AG04449 (cell line): Measurements from ENCODE around the gene ASGR2.
"Not testable (repeated sequence)": the region's sequence is repeated elsewhere in the genome, so short reads cannot be mapped to it uniquely, and the experiment has no call there.

Source experiments
- CTCF ChIA-PET: fragments of 350-600 bp; formaldehyde crosslinking; extraction: SDS; loops from one replicate; lab custom pipeline; 2021; ENCODE audit warnings: antibody characterized with exemption; lab: Yijun Ruan, JAX
- POLR2A ChIA-PET: fragments of 400-600, 350-600 bp; formaldehyde crosslinking; extraction: SDS; loops from one replicate; lab custom pipeline; 2020; ENCODE audit warnings: antibody characterized with exemption, inconsistent platforms; lab: Yijun Ruan, JAX
- DNase-seq: peaks from one replicate; pipeline ENCODE4 v3.0.0-alpha.2; 2010; ENCODE audit warnings: low read depth, low spot score
- H3K4me3 ChIP-seq: 2 replicates; pipeline ENCODE4 v1.5.1; 2011; ENCODE audit warnings: low read depth, mild to moderate bottlenecking, control low read depth, low read length
- CTCF ChIP-seq: IDR thresholded peaks from one replicate; pipeline ENCODE4 v1.5.1; 2011; ENCODE audit warnings: mild to moderate bottlenecking, moderate library complexity, low read length, control low read depth, inconsistent platforms; ENCODE audit not compliant: insufficient read depth; ENCODE audit errors: missing control alignments

The ASGR2 gene

GRCh38 chr17:7095625-7096024 lies 19.0 kb downstream of the ASGR2 start:
- no peak for DNase-seq
- no peak overlapping the region for H3K4me3 ChIP-seq
- CTCF ChIA-PET, result interaction anchor here (1.0 kb wide), 1 partner anchor 81 kb away, joined by 3 read pairs; no protein-coding TSS in a partner anchor
- POLR2A ChIA-PET, result no interaction called here
- TF ChIP-seq CTCF, result no peak

GRCh38 chr17:7094652-7095019 lies 20.0 kb downstream of the ASGR2 start:
- H3K4me3 ChIP-seq, result no peak overlapping the region
- CTCF ChIA-PET, result no interaction called here
- DNase-seq, result no peak
- TF ChIP-seq CTCF, result no peak
- POLR2A ChIA-PET, result no interaction called here

GRCh38 chr17:7091311-7092005 lies 23.2 kb downstream of the ASGR2 start:
- POLR2A ChIA-PET, DNase-seq, H3K4me3 ChIP-seq, CTCF ChIA-PET: not testable (repeated sequence)

GRCh38 chr17:7089570-7089969 lies 25.1 kb downstream of the ASGR2 start:
- CTCF ChIA-PET, result interaction anchor here (1.0 kb wide), 1 partner anchor 44 kb away, joined by 4 read pairs; no protein-coding TSS in a partner anchor
- H3K4me3 ChIP-seq, POLR2A ChIA-PET, DNase-seq: not testable (repeated sequence)

- CTCF ChIA-PET, DNase-seq, H3K4me3 ChIP-seq, POLR2A ChIA-PET: not testable (repeated sequence)
Measured at GRCh38 chr17:7088442-7088841, 26.2 kb downstream of the ASGR2 start.

- no peak overlapping the region for H3K4me3 ChIP-seq
- ChIA-PET CTCF (interaction anchor here (1.5 kb wide), 1 partner anchor 53 kb away, joined by 3 read pairs; no protein-coding TSS in a partner anchor), POLR2A (no interaction called here)
- DNase-seq, result no peak
- no peak for TF ChIP-seq CTCF
Measured at GRCh38 chr17:7084088-7084487, 30.5 kb downstream of the ASGR2 start.

- CTCF ChIA-PET, result interaction anchor here (1.5 kb wide), 1 partner anchor 53 kb away, joined by 3 read pairs; no protein-coding TSS in a partner anchor
- no peak for DNase-seq
- no peak overlapping the region for H3K4me3 ChIP-seq
- POLR2A ChIA-PET, result no interaction called here
- no peak for TF ChIP-seq CTCF
Measured at GRCh38 chr17:7083592-7083991, 31.0 kb downstream of the ASGR2 start.

GRCh38 chr17:7081341-7082062 lies 33.1 kb downstream of the ASGR2 start:
- ChIA-PET POLR2A (no interaction called here), CTCF (interaction anchor here (0.6 to 1.2 kb wide), 4 partner anchors 11 to 118 kb away, joined by 3 to 4 read pairs (median 4); no protein-coding TSS in a partner anchor)
- no peak for DNase-seq
- TF ChIP-seq CTCF, result no peak
- no peak overlapping the region for H3K4me3 ChIP-seq
